ENCODE data around the gene GPC3. TPM values are rescaled to one million over a fixed set of nuclear protein-coding genes. Genes with fewer than 3 reads are reported as not detected.

The GPC3 gene
- total RNA-seq, 4 donors from 2014 or later, result 1.2 to 13.3 (median 8.0) TPM

GRCh38 chrX:133884430-133885394 lies 100.7 kb downstream of the GPC3 start:
- DNase-seq (ENCODE audit: extremely low spot score), result no peak

GRCh38 chrX:133881893-133882292 lies 103.5 kb downstream of the GPC3 start:
- intact Hi-C loops (cut with DNase I), result no loop called here
- no peak for TF ChIP-seq POLR2AphosphoS5 (IDR thresholded peaks at IDR 0.05)
- WGBS, result 49% methylated on average over 7 of the region's 7 CpGs
- H3K27me3 ChIP-seq, result no peaks in the 10 kb centered on the region
- no peaks in the 10 kb centered on the region for H3K4me1 ChIP-seq
- H3K36me3 ChIP-seq, result no peaks in the 10 kb centered on the region
- DNase-seq (ENCODE audit: extremely low spot score), result no peak
- no peaks in the 10 kb centered on the region for H3K9me3 ChIP-seq
- no peak overlapping the region for H3K27ac ChIP-seq (replicated peaks in 1 of 4)
- no peak overlapping the region for H3K4me3 ChIP-seq

More at GRCh38 chrX:133884430-133885394, 100.7 kb downstream of the GPC3 start:
- H3K36me3 ChIP-seq, result no peaks in the 10 kb centered on the region
- H3K9me3 ChIP-seq, result no peaks in the 10 kb centered on the region
- H3K4me3 ChIP-seq, result no peak overlapping the region
- H3K4me1 ChIP-seq, result no peaks in the 10 kb centered on the region
- TF ChIP-seq CTCF (IDR thresholded peaks at IDR 0.05) (no peak), EP300 (IDR thresholded peaks at IDR 0.05) (no peak), POLR2A (IDR thresholded peaks at IDR 0.05; ENCODE audit: low read depth) (no peak), POLR2AphosphoS5 (IDR thresholded peaks at IDR 0.05) (no peak)
- no peaks in the 10 kb centered on the region for H3K27me3 ChIP-seq
- intact Hi-C loops (cut with DNase I), result no loop called here
- WGBS, result 39% methylated on average over 4 of the region's 4 CpGs
- H3K27ac ChIP-seq (replicated peaks in 1 of 4), result no peak overlapping the region

GRCh38 chrX:133881007-133881406 lies 104.4 kb downstream of the GPC3 start:
- H3K36me3 ChIP-seq, result no peaks in the 10 kb centered on the region
- H3K27ac ChIP-seq (replicated peaks in 1 of 4), result no peak overlapping the region
- TF ChIP-seq POLR2AphosphoS5 (IDR thresholded peaks at IDR 0.05) (no peak), EP300 (IDR thresholded peaks at IDR 0.05) (no peak), POLR2A (IDR thresholded peaks at IDR 0.05; ENCODE audit: low read depth) (no peak), CTCF (IDR thresholded peaks at IDR 0.05) (no peak)
- no peaks in the 10 kb centered on the region for H3K4me1 ChIP-seq
- no peaks in the 10 kb centered on the region for H3K9me3 ChIP-seq
- intact Hi-C loops (cut with DNase I), result no loop called here
- no peaks in the 10 kb centered on the region for H3K27me3 ChIP-seq
- WGBS, result 77% methylated on average over 4 of the region's 4 CpGs
- no peak for DNase-seq (ENCODE audit: extremely low spot score)
- no peak overlapping the region for H3K4me3 ChIP-seq

GRCh38 chrX:133880032-133880443 lies 105.4 kb downstream of the GPC3 start:
- TF ChIP-seq EP300 (IDR thresholded peaks at IDR 0.05), result no peak
- no peak for TF ChIP-seq POLR2A (IDR thresholded peaks at IDR 0.05; ENCODE audit: low read depth)
- no peak for TF ChIP-seq CTCF (IDR thresholded peaks at IDR 0.05)
- TF ChIP-seq POLR2AphosphoS5 (IDR thresholded peaks at IDR 0.05), result no peak
- H3K4me1 ChIP-seq, result no peaks in the 10 kb centered on the region
- no peak overlapping the region for H3K4me3 ChIP-seq
- intact Hi-C loops (cut with DNase I), result no loop called here
- 64% methylated on average over 4 of the region's 4 CpGs for WGBS
- no peaks in the 10 kb centered on the region for H3K27me3 ChIP-seq
- no peak for DNase-seq (ENCODE audit: extremely low spot score)
- H3K27ac ChIP-seq (replicated peaks in 1 of 4), result no peak overlapping the region
- H3K36me3 ChIP-seq, result no peaks in the 10 kb centered on the region
- H3K9me3 ChIP-seq, result no peaks in the 10 kb centered on the region

GRCh38 chrX:133878710-133879109 lies 106.7 kb downstream of the GPC3 start:
- Histone ChIP-seq H3K4me1 (no peaks in the 10 kb centered on the region), H3K4me3 (no peak overlapping the region), H3K9me3 (no peaks in the 10 kb centered on the region), H3K36me3 (no peaks in the 10 kb centered on the region), H3K27ac (replicated peaks in 1 of 4) (no peak overlapping the region), H3K27me3 (no peaks in the 10 kb centered on the region)
- TF ChIP-seq CTCF (IDR thresholded peaks at IDR 0.05), result no peak
- no peak for TF ChIP-seq EP300 (IDR thresholded peaks at IDR 0.05)
- no peak for TF ChIP-seq POLR2AphosphoS5 (IDR thresholded peaks at IDR 0.05)
- no peak for TF ChIP-seq POLR2A (IDR thresholded peaks at IDR 0.05; ENCODE audit: low read depth)
- 70% methylated on average over 3 of the region's 3 CpGs for WGBS
- intact Hi-C loops (cut with DNase I), result no loop called here
- DNase-seq (ENCODE audit: extremely low spot score), result no peak

All from esophagus muscularis mucosa (tissue), 4 donors.